WTC11 (cell line): ENCODE results near the gene BLOC1S5. TPM values are rescaled to one million over a fixed set of nuclear protein-coding genes. Genes with fewer than 3 reads are reported as not detected.

ENCODE experiments used
- ATAC-seq: fragments of 200-7000 bp; cut with Tn5 transposase; 2 replicates; pipeline ENCODE4 v1.10.0; 2021; ENCODE audit warnings: mild to moderate bottlenecking, moderate library complexity
- Bru-seq: library from RNA; stranded (reverse); fragments of 400-500 nt; gene quantifications from one replicate; lab custom pipeline; 2021; lab: Mats Ljungman, UMichigan
- CTCF ChIA-PET: fragments of 300-600 bp; sonication (Branson Sonifier 250); formaldehyde crosslinking; loops from one replicate; lab custom pipeline; 2021; ENCODE audit warnings: antibody characterized with exemption; lab: Charles Lee
- POLR2A ChIA-PET: fragments of 350-600 bp; sonication (Branson Sonifier 250); formaldehyde crosslinking; loops from one replicate; lab custom pipeline; 2021; ENCODE audit warnings: antibody characterized with exemption; lab: Charles Lee
- DNase-seq: peaks from one replicate; pipeline ENCODE4 v3.0.0; 2021; ENCODE audit warnings: low spot score
- H3K27ac Mint-ChIP-seq: 2 replicates; pipeline ENCODE4 v1.8.0; 2021; ENCODE audit warnings: mixed read lengths
- H3K27me3 Mint-ChIP-seq: 2 replicates; pipeline ENCODE4 v1.8.0; 2021; ENCODE audit warnings: low read depth, mild to moderate bottlenecking, moderate library complexity, mixed read lengths
- H3K36me3 Mint-ChIP-seq: 2 replicates; pipeline ENCODE4 v1.8.0; 2021; ENCODE audit warnings: mixed read lengths
- H3K4me1 Mint-ChIP-seq: 2 replicates; pipeline ENCODE4 v1.8.0; 2022; ENCODE audit warnings: mixed read lengths
- H3K4me3 Mint-ChIP-seq: 2 replicates; pipeline ENCODE4 v1.8.0; 2021; ENCODE audit warnings: mild to moderate bottlenecking, moderate library complexity, mixed read lengths
- H3K9me3 Mint-ChIP-seq: 2 replicates; pipeline ENCODE4 v1.8.0; 2021; ENCODE audit warnings: mixed read lengths
- AR ChIP-seq: fragments of 250-450 bp; sonication (Bioruptor Pico); IDR thresholded peaks from 2 replicates; pipeline ENCODE4 v1.9.0; 2021; ENCODE audit warnings: mild to moderate bottlenecking
- CBFB ChIP-seq: sonication (generic); formaldehyde crosslinking; IDR thresholded peaks from 2 replicates; pipeline ENCODE4 v1.8.1; 2022; ENCODE audit warnings: mild to moderate bottlenecking, low read depth, missing genetic modification reagents
- CREM ChIP-seq: sonication (generic); formaldehyde crosslinking; IDR thresholded peaks from 2 replicates; pipeline ENCODE4 v1.8.1; 2022; ENCODE audit warnings: mild to moderate bottlenecking, missing genetic modification reagents, moderate library complexity
- E2F5 ChIP-seq: sonication (generic); formaldehyde crosslinking; IDR thresholded peaks from 2 replicates; pipeline ENCODE4 v1.8.1; 2022; ENCODE audit warnings: mild to moderate bottlenecking, moderate library complexity, missing genetic modification reagents
- GABPB1 ChIP-seq: sonication (generic); formaldehyde crosslinking; IDR thresholded peaks from 2 replicates; pipeline ENCODE4 v1.8.1; 2023; ENCODE audit warnings: mild to moderate bottlenecking, missing genetic modification reagents
- HMGXB4 ChIP-seq: sonication (generic); formaldehyde crosslinking; IDR thresholded peaks from 2 replicates; pipeline ENCODE4 v1.8.1; 2023; ENCODE audit warnings: mild to moderate bottlenecking, moderate library complexity, missing genetic modification reagents
- JUN ChIP-seq: sonication (generic); formaldehyde crosslinking; IDR thresholded peaks from 2 replicates; pipeline ENCODE4 v1.8.0; 2023; ENCODE audit warnings: mild to moderate bottlenecking, missing genetic modification reagents
- KAT7 ChIP-seq: sonication (generic); formaldehyde crosslinking; IDR thresholded peaks from 2 replicates; pipeline ENCODE4 v1.8.1; 2023; ENCODE audit warnings: missing genetic modification reagents, mild to moderate bottlenecking, borderline replicate concordance
- MYBL2 ChIP-seq: sonication (generic); formaldehyde crosslinking; IDR thresholded peaks from 2 replicates; pipeline ENCODE4 v1.8.1; 2023; ENCODE audit warnings: mild to moderate bottlenecking, moderate library complexity, missing genetic modification reagents
- NFATC4 ChIP-seq: fragments of 250-450 bp; sonication (Bioruptor Pico); IDR thresholded peaks from 2 replicates; pipeline ENCODE4 v1.9.0; 2021; ENCODE audit warnings: mild to moderate bottlenecking
- NFE2L1 ChIP-seq: sonication (generic); formaldehyde crosslinking; IDR thresholded peaks from 2 replicates; pipeline ENCODE4 v1.8.1; 2023; ENCODE audit warnings: missing genetic modification reagents
- TEAD1 ChIP-seq: sonication (generic); formaldehyde crosslinking; IDR thresholded peaks from 2 replicates; pipeline ENCODE4 v1.8.0; 2022; ENCODE audit warnings: mild to moderate bottlenecking, missing genetic modification reagents
- ZNF423 ChIP-seq: fragments of 250-450 bp; sonication (Bioruptor Pico); IDR thresholded peaks from 2 replicates; pipeline ENCODE4 v2.1.2; 2022; ENCODE audit warnings: mild to moderate bottlenecking, moderate library complexity
- long read RNA-seq, 3 experiments: library from RNA in 1 of 3; library from capped mRNA in 1 of 3; library from polyadenylated mRNA in 1 of 3; unstranded in 2 of 3; stranded (forward) in 1 of 3; transcript quantifications; one replicate each; pipeline ENCODE4 v2.0.0, GENCODE V29; 2021
- total RNA-seq: library from RNA; stranded (reverse); gene quantifications from 3 replicates; pipeline ENCODE4 v1.2.3, GENCODE V29; 2021
- TF ChIP-seq, protein P1 (sequence below): fragments of 250-450 bp; sonication (Bioruptor Pico); IDR thresholded peaks from 2 replicates; pipeline ENCODE4 v2.1.2; 2022; ENCODE audit warnings: mild to moderate bottlenecking, moderate library complexity
- TF ChIP-seq, protein P2 (sequence below): sonication (generic); formaldehyde crosslinking; IDR thresholded peaks from 2 replicates; pipeline ENCODE4 v1.8.0; 2022; ENCODE audit warnings: mild to moderate bottlenecking, missing genetic modification reagents
- TF ChIP-seq, protein P3 (sequence below): sonication (generic); formaldehyde crosslinking; IDR thresholded peaks from 2 replicates; pipeline ENCODE4 v1.8.0; 2023; ENCODE audit warnings: missing genetic modification reagents, mild to moderate bottlenecking, borderline replicate concordance
- TF ChIP-seq, protein P4 (sequence below): sonication (generic); formaldehyde crosslinking; IDR thresholded peaks from 2 replicates; pipeline ENCODE4 v1.8.1; 2023; ENCODE audit warnings: mild to moderate bottlenecking, missing genetic modification reagents

BLOC1S5 gene, protein sequence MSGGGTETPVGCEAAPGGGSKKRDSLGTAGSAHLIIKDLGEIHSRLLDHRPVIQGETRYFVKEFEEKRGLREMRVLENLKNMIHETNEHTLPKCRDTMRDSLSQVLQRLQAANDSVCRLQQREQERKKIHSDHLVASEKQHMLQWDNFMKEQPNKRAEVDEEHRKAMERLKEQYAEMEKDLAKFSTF
- total RNA-seq (15.6 to 18.9 TPM (median 17.9 TPM) in 3 replicates), Bru-seq, nascent RNA (percentile 92 among the genes with signal in this experiment)
- long read RNA-seq, experiment 1, transcript BLOC1S5-202 (5 exons, 2,684 nt) = major isoform, 120 of 151 reads
- long read RNA-seq, experiment 1, transcript BLOC1S5-206 (6 exons, 1,273 nt) = minor isoform, 5 of 151 reads
- long read RNA-seq, experiment 1, partial matches to known transcripts = 1 of 151 reads
- long read RNA-seq, experiment 1, other reads (novel, unspliced or antisense) = 19 of 151 reads
- long read RNA-seq, experiment 2, transcript BLOC1S5-202 (5 exons, 2,684 nt) = major isoform, 12 of 16 reads
- long read RNA-seq, experiment 2, partial matches to known transcripts = 0 of 16 reads
- long read RNA-seq, experiment 2, other reads (novel, unspliced or antisense) = 1 of 16 reads
- long read RNA-seq, experiment 3, transcript BLOC1S5-202 (5 exons, 2,684 nt) = major isoform, 42 of 55 reads
- long read RNA-seq, experiment 3, partial matches to known transcripts = 1 of 55 reads
- long read RNA-seq, experiment 3, other reads (novel, unspliced or antisense) = 6 of 55 reads

DNA sequence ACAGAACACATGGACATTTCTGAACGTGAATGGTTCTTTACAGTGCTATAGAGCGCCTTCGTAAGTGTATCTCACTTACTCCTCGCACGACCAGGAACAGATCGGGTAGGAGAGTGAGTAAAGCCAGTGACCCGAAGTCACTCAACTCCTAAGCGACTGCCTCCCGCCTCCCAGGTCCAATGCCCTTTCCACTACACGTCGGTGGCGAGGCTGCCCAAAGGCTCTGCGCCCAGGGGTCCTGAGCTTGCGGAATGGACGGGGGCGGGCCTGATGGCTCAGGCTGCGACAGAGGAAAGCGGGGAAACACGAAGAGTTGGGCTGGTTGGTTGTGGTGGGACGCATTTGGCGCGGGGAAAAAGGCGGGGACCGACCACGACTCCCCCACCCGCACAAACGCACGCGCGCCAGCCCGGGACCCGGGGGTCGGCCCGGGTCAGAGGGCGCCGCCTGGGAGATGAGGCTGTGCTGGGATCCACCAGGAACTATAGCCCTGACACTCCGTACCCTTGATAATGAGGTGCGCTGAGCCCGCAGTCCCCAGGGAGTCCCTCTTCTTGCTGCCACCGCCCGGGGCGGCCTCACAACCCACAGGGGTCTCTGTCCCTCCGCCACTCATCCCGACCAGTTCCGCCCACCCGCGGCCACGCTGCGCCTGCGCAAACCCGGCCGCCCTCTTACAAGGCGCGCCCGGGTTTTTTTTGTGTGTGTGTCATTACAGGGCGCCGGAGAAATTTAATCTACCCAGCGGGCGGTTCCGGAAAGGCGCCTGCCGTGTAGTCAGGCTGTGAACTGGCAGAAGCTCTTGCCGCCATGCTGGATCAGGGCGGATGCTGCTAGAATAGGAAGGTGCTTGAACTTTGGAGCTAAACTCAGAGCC is at the start of gene BLOC1S5:
Gene BLOC1S5, minus strand, starts transcription at position 629 of the 877 bp plus-strand sequence. Its CDS starts 13 bp downstream, at position 616.
- peak; percentile 84 for ATAC-seq
- peaks cover 8% of the 10 kb centered on the region for H3K36me3 Mint-ChIP-seq
- peak within 1 kb of the TSS; percentile 91 for H3K27ac Mint-ChIP-seq
- peak within 1 kb of the TSS; percentile 93 for H3K4me3 Mint-ChIP-seq
- peaks cover 32% of the 10 kb centered on the region for H3K4me1 Mint-ChIP-seq
- DNase-seq = peak; percentile 94
- no peaks in the 10 kb centered on the region for H3K9me3 Mint-ChIP-seq
- H3K27me3 Mint-ChIP-seq = no peaks in the 10 kb centered on the region
- ChIA-PET CTCF (interaction anchor here (1.0 to 1.6 kb wide), 3 partner anchors 22 to 341 kb away, joined by 4 to 10 read pairs (median 8); partner anchors contain the start of gene EEF1E1), POLR2A (interaction anchor here (0.6 to 1.9 kb wide), 4 partner anchors 14 to 39 kb away, joined by 3 to 9 read pairs (median 4); partner anchors contain the start of gene EEF1E1)
- TF ChIP-seq NFATC4 (CRISPR knock-in tag) (no peak), GABPB1 (CRISPR knock-in tag) (peak; percentile 71), CREM (CRISPR knock-in tag) (peak; percentile 96), HMGXB4 (CRISPR knock-in tag) (0 out of 2 replicates have a peak, but pooled peaks have one; percentile 13), TEAD1 (peak; percentile 79; the same call in 1 of the 2 replicates), MYBL2 (CRISPR knock-in tag) (no peak), AR (CRISPR knock-in tag) (no peak), KAT7 (peak; percentile 75; the same call in 1 of the 2 replicates), ZNF423 (CRISPR knock-in tag) (peak; percentile 53; the same call in 1 of the 2 replicates), JUN (no peak), NFE2L1 (CRISPR knock-in tag) (0 out of 2 replicates have a peak, but pooled peaks have one; percentile 11), E2F5 (CRISPR knock-in tag) (no peak), CBFB (no peak)
- TF ChIP-seq, protein P1, sequence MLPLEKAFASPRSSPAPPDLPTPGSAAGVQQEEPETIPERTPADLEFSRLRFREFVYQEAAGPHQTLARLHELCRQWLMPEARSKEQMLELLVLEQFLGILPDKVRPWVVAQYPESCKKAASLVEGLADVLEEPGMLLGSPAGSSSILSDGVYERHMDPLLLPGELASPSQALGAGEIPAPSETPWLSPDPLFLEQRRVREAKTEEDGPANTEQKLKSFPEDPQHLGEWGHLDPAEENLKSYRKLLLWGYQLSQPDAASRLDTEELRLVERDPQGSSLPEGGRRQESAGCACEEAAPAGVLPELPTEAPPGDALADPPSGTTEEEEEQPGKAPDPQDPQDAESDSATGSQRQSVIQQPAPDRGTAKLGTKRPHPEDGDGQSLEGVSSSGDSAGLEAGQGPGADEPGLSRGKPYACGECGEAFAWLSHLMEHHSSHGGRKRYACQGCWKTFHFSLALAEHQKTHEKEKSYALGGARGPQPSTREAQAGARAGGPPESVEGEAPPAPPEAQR (CRISPR knock-in tag) = no peak
- TF ChIP-seq, protein P2, sequence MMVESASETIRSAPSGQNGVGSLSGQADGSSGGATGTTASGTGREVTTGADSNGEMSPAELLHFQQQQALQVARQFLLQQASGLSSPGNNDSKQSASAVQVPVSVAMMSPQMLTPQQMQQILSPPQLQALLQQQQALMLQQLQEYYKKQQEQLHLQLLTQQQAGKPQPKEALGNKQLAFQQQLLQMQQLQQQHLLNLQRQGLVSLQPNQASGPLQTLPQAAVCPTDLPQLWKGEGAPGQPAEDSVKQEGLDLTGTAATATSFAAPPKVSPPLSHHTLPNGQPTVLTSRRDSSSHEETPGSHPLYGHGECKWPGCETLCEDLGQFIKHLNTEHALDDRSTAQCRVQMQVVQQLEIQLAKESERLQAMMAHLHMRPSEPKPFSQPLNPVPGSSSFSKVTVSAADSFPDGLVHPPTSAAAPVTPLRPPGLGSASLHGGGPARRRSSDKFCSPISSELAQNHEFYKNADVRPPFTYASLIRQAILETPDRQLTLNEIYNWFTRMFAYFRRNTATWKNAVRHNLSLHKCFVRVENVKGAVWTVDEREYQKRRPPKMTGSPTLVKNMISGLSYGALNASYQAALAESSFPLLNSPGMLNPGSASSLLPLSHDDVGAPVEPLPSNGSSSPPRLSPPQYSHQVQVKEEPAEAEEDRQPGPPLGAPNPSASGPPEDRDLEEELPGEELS = no peak
- TF ChIP-seq, protein P3, sequence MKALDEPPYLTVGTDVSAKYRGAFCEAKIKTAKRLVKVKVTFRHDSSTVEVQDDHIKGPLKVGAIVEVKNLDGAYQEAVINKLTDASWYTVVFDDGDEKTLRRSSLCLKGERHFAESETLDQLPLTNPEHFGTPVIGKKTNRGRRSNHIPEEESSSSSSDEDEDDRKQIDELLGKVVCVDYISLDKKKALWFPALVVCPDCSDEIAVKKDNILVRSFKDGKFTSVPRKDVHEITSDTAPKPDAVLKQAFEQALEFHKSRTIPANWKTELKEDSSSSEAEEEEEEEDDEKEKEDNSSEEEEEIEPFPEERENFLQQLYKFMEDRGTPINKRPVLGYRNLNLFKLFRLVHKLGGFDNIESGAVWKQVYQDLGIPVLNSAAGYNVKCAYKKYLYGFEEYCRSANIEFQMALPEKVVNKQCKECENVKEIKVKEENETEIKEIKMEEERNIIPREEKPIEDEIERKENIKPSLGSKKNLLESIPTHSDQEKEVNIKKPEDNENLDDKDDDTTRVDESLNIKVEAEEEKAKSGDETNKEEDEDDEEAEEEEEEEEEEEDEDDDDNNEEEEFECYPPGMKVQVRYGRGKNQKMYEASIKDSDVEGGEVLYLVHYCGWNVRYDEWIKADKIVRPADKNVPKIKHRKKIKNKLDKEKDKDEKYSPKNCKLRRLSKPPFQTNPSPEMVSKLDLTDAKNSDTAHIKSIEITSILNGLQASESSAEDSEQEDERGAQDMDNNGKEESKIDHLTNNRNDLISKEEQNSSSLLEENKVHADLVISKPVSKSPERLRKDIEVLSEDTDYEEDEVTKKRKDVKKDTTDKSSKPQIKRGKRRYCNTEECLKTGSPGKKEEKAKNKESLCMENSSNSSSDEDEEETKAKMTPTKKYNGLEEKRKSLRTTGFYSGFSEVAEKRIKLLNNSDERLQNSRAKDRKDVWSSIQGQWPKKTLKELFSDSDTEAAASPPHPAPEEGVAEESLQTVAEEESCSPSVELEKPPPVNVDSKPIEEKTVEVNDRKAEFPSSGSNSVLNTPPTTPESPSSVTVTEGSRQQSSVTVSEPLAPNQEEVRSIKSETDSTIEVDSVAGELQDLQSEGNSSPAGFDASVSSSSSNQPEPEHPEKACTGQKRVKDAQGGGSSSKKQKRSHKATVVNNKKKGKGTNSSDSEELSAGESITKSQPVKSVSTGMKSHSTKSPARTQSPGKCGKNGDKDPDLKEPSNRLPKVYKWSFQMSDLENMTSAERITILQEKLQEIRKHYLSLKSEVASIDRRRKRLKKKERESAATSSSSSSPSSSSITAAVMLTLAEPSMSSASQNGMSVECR (CRISPR knock-in tag) = peak; percentile 47; the same call in 1 of the 2 replicates
- TF ChIP-seq, protein P4, sequence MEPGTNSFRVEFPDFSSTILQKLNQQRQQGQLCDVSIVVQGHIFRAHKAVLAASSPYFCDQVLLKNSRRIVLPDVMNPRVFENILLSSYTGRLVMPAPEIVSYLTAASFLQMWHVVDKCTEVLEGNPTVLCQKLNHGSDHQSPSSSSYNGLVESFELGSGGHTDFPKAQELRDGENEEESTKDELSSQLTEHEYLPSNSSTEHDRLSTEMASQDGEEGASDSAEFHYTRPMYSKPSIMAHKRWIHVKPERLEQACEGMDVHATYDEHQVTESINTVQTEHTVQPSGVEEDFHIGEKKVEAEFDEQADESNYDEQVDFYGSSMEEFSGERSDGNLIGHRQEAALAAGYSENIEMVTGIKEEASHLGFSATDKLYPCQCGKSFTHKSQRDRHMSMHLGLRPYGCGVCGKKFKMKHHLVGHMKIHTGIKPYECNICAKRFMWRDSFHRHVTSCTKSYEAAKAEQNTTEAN = peak; percentile 53; the same call in 1 of the 2 replicates
